Ureter (tissue), 1 donor: Measurements from ENCODE around the gene MICA. TPM values are rescaled to one million over a fixed set of nuclear protein-coding genes. Genes with fewer than 3 reads are reported as not detected.
"Not testable (repeated sequence)": the region's sequence is repeated elsewhere in the genome, so short reads cannot be mapped to it uniquely, and the experiment has no call there.

Experiments used
- DNase-seq: peaks from one replicate; pipeline ENCODE4 v3.0.0-alpha.2; 2020; ENCODE audit warnings: low spot score
- total RNA-seq: library from RNA; stranded (reverse); gene quantifications from one replicate; pipeline ENCODE4 v1.2.4, GENCODE V29; 2023
- donor health status: DM: yes; HTN: yes; CAD: no.

MICA gene
- total RNA-seq = 27.7 TPM

- DNase-seq = peak; percentile 94
These were observed at the start of gene MICA for GRCh38 chr6:31403283-31404060. Gene MICA (plus strand): TSS chr6:31403595. CDS start chr6:31403633, 38 bp downstream.

DNA sequence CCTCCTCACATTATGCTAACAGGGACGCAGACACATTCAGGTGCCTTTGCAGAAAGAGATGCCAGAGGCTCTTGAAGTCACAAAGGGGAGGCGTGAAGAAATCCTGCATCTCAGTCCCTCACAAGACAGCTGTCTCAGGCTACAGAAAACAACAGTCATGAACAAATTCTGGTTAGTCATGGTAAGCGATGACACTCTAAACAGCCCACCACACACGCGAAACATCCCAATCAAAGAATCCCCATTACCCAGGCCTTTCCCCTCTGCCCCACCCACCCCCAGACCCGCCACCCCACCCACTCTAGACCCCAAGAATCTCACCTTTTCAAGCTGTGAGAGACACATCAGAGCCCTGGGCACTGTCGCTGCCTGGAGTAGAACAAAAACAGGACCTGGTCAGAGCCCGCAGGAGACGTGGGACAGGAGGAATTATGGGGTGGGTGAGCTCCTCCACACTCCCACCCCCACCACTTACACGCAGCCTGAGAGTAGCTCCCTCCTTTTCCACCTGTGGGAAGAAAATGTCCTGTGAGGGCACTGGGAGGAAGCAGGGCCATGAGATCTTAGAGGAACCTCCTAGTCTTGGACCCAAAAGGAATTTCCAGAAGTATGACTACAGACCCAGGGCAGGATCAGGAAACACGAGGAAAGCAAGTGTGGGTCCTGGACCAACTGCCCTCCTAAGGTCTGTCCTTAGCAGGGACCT, 49.1 kb upstream of the MICA start:
- DNase-seq = no peak

DNA sequence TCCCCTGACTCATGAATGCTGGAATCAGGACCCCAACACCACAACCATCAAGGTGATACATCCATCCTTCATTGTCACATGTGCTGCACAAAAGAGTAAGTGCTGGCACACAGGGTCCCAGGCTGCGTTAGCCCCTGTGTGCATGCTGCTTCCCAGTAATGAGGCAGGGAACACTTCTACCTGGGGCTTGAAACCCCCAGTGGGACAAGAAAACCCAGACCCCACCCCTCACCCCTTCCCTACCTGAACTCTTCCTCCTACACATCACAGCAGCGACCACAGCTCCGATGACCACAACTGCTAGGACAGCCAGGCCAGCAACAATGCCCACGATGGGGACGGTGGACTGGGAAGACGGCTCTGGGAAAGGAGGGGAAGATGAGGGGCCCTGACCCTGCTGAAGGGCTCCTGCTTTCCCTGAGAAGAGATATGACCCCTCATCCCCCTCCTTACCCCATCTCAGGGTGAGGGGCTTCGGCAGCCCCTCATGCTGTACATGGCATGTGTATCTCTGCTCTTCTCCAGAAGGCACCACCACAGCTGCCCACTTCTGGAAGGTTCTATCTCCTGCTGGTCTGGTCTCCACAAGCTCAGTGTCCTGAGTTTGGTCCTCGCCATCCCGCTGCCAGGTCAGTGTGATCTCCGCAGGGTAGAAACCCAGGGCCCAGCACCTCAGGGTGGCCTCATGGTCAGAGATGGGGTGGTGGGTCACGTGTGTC, 48.4 kb upstream of the MICA start:
- DNase-seq = no peak

DNA sequence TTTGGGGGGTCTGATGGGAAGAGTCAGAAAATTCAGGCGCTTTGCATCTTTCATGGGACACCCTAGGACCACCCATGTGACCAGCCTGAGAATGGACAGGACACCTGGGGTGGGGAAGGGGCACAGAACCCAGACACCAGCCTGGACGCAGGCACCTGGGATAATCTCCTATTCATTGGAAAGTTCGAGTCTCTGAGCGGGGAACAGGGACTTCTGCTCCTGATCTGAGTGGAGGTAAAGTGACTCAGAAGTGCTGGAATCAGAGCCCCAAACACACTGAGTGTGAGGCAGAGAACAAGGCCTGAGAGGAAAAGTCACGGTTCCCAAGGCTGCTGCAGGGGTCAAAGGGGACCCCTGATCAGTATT, 47.8 kb upstream of the MICA start:
- no peak for DNase-seq

GRCh38 chr6:31356216-31356945, 47.0 kb upstream of the MICA start:
- no peak for DNase-seq

GRCh38 chr6:31356946-31357466, 46.4 kb upstream of the MICA start, which contains the start of gene HLA-B:
Gene HLA-B (minus strand): TSS chr6:31357179. CDS start chr6:31357158, 21 bp downstream.
- peak; percentile 89 for DNase-seq

GRCh38 chr6:31357886-31358285, 45.5 kb upstream of the MICA start:
- DNase-seq = no peak

GRCh38 chr6:31358302-31358701, 45.1 kb upstream of the MICA start:
- DNase-seq = no peak

GRCh38 chr6:31359581-31359980, 43.8 kb upstream of the MICA start:
- DNase-seq = no peak

GRCh38 chr6:31362751-31363150, 40.6 kb upstream of the MICA start:
- no peak for DNase-seq

DNA sequence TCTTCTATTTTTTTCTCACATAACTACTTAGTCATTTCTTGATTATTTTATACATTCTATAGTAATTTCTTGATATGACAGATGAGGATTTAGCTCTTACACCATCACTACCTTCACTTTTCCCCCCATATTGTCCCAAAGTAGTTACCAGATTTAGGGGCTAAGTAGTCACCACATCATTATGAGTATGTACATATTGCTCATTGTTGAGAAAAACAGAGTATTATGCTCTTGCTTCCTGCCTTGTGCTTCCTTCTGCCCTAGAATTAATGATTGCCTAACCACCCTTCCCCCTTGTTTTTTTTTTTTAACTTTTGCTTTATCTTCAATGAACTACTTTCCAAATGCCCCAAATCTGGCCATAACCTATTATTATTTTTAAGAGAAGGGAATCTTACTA, 39.6 kb upstream of the MICA start:
- no peak for DNase-seq

GRCh38 chr6:31365864-31366263, 37.5 kb upstream of the MICA start:
- no peak for DNase-seq

GRCh38 chr6:31366693-31367470, 36.5 kb upstream of the MICA start:
- peak; percentile 91 for DNase-seq

DNA sequence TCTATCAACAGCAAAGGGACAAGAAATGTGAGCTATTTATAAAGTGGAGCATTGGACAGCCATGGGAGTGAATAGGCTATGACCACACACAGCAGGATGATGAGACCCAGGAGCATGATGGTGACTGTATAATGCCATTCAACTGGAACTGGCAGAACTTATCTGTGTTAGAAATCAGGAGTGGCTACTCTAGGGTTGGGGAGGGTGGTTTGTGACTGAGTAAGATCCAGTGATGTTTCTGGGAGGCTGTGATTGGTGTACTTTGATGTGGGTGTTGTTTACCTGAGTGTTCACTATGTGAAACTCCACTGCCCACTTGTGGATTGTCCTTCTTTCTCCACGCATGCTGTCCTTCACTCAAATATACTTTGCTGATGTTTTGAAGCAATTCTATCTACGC, 34.9 kb upstream of the MICA start:
- no peak for DNase-seq

DNA sequence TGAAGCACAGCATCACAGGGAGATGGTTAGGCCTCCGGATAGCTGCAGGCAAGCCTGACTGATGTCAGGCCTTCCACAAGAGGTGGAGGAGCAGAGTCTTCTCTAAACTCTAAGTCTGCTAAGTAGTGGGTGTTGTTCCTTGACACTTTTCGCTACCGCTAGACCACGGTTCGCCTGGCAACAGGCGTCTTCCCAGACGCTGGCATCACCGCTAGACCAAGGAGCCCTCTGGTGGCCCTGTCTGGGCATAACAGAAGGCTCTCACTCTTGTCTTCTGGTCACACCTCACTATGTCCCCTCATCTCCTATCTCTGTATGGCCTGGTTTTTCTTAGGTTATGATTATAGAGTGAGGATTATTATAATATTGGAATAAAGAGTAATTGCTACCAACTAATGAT, 29.3 kb upstream of the MICA start:
- not testable (repeated sequence) for DNase-seq

DNA sequence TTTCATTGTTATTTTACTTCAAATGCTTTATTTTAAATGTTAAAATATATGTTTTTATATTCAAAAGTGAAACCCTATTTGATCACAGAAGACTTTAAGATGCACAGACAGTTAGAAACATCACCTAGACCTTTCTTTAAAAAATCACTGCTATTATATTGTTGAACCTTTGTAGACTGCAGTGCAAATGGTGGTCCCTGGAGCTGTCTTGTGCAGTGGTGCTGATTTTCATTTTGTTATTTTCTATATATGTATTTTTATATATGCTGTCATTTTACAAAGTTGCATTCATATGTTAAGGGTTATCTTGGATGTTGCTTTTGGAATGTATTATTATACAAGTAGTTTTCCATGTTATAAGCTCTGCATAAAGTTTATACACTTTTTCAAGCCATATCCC, 27.7 kb upstream of the MICA start:
- DNase-seq = no peak

DNA sequence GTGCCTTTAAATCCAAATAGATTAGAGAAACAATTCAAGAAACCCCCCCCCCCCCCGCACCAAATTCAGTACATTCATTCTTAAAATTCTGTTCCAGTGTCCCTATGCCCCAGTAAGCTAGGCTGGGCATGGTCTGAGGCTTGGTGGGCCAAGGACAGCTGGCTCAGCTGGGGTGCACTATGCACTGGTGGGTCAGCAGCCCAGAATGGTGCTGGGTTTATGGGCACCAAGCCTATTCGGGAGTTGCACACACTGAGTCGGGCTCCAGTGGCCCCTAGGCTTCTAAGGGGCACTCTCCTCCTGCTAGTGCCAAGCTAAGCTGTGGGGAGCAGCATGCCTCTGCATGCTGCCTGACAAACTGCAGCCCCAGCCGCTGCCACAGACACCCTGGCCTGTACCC, 26.4 kb upstream of the MICA start:
- DNase-seq = no peak

DNA sequence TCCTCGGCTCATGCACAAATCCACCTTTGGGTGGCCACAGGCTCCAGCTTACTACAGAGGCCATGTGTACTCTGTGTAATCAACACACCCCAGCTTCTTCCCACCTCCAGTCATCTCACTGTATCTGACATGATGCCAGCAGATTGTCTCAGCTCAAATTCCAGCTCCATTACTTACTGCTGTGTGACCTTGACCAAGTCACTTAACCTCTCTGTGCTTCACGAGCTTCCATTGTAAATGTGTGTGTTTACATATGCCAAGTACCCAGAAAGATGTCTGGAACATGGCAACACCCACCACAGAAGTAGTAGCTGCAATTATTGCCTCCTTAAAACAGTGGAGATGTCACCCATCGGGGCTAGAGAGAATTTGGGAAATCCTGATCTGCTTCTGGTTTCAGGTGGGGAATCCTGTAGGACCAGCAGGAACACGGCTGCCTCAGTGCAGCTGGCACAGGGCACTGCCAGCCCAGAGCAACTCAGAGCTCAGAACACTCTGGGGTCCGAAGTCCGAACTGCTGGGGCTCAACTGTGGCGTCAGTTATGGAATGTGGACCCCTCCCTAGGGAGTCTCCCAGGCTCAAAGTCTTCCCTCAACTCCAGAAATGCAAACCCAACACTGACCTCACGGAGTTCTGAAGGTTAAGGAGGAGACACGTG, 25.2 kb upstream of the MICA start:
- no peak for DNase-seq

- DNase-seq = no peak
These were observed 24.7 kb upstream of the MICA start for GRCh38 chr6:31378721-31379103.

- DNase-seq = no peak
These were observed 23.5 kb upstream of the MICA start for GRCh38 chr6:31379850-31380249.
